BJ (cell line): ENCODE data around the gene AKR1C1. TPM values are rescaled to one million over a fixed set of nuclear protein-coding genes. Genes with fewer than 3 reads are reported as not detected.
"Not testable (repeated sequence)": the region's sequence is repeated elsewhere in the genome, so short reads cannot be mapped to it uniquely, and the experiment has no call there.

Source experiments
- CTCF ChIA-PET: fragments of 350-600 bp; formaldehyde crosslinking; extraction: SDS; loops from one replicate; lab custom pipeline; 2021; ENCODE audit warnings: antibody characterized with exemption, inconsistent platforms; lab: Yijun Ruan, JAX
- POLR2A ChIA-PET: fragments of 300-600 bp; sonication (Branson Sonifier 250); formaldehyde crosslinking; extraction: SDS; loops from one replicate; lab custom pipeline; 2021; ENCODE audit warnings: antibody characterized with exemption; lab: Charles Lee
- DNase-seq: peaks from one replicate; pipeline ENCODE4 v3.0.0-alpha.2; 2011; ENCODE audit warnings: low read depth
- H3K27me3 ChIP-seq: 2 replicates; pipeline ENCODE4 v1.6.0; 2011; ENCODE audit warnings: low read length; ENCODE audit not compliant: control insufficient read depth, insufficient read depth
- H3K36me3 ChIP-seq: 2 replicates; pipeline ENCODE4 v1.5.1; 2011; ENCODE audit warnings: low read length; ENCODE audit not compliant: control insufficient read depth, insufficient read depth
- H3K4me3 ChIP-seq: 2 replicates; pipeline ENCODE4 v1.5.1; 2011; ENCODE audit warnings: low read depth, mild to moderate bottlenecking, control low read depth, low read length
- polyA minus RNA-seq: library from RNA; depleted of rRNA, polyadenylated mRNA; stranded (reverse); fragments of >200 nt; gene quantifications from 2 replicates; pipeline ENCODE4 v1.2.3, GENCODE V29; 2011; rRNA and poly(A)+ RNA removed
- polyA plus RNA-seq: library from polyadenylated mRNA; depleted of rRNA; stranded (reverse); fragments of >200 nt; gene quantifications from 2 replicates; pipeline ENCODE4 v1.2.3, GENCODE V29; 2011; rRNA removed
- TF ChIP-seq, protein P1 (sequence below): IDR thresholded peaks from 2 replicates; pipeline ENCODE4 v1.5.1; 2011; ENCODE audit warnings: low read depth, mild to moderate bottlenecking, control low read depth, inconsistent platforms, low read length, moderate library complexity; ENCODE audit not compliant: insufficient read depth

Gene AKR1C1
- 4.0 and 4.2 TPM in 2 replicates for polyA plus RNA-seq
- 0.47 and 0.67 TPM in 2 replicates for polyA minus RNA-seq

DNA sequence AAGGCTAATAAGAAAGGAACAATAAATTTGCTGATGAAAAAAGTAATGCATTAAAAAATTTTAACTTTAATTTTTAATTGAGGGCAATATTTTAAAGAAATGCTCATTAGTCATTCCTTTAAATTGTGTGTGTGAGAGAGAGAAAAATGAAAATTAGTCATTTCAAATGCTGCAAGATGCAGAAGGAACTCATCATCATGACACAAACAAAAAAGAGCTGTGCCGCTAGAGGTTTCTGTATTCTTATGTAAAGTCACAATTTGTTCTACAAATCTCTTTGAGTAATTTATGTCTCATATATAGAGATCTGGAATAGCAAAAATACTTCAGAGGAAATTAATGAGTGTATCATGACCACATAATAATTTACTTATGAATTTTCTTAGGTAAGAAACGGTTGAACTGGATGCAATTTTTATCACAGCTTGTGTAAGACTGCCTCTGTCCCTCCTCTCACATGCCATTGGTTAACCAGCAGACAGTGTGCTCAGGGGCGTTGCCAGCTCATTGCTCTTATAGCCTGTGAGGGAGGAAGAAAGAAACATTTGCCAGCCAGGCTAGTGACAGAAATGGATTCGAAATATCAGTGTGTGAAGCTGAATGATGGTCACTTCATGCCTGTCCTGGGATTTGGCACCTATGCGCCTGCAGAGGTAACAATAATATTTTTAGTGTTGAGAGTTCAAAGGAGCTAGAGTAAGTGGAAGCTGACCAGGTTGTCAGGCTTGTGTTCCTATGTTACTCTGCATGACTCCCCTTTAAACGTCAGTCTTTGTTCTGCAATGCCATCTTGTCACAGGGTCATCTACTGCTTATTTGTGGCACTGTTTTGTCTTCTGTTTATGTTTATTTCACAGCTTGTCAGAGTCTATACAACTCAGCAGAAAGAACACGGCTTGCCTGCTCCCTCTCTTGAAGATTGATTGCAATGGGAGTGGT is at the start of gene AKR1C1:
Gene AKR1C1, plus strand, starts transcription at position 540 of the 939 bp plus-strand sequence. Its CDS starts 30 bp downstream, at position 570.
- POLR2A ChIA-PET = interaction anchor here (0.6 to 0.7 kb wide), 2 partner anchors 341 to 420 kb away, joined by 3 to 4 read pairs; no protein-coding TSS in a partner anchor
- H3K27me3 ChIP-seq, DNase-seq: not testable (repeated sequence)

DNA sequence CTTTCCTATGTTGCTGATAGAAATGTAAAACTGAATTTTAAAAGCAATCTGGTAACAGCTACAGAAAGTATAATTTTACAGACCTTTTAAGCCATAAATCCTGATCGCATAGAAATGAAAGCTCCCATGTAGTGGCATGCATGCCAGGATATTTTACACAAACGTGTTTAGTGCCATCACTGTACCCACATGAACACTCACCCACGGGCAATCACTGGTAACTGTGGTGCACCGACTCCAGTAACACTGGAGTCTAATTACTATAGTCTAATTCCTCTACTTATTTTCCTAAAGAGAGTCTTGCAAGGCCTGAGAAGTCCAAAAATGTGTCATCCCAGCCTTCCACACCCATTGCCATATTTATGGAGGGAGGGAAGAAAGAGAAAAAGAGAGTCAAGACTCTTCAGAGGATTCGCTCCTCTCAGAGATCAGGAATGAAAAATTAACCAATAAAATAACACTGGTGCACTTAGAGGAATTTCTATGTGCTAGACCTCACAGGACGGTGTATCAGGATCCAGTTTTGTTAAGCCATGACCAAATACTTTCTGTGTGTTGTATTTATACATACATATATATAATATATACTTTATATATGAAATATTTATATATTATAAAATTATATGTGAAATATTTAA is 48.9 kb upstream of the AKR1C1 start:
- ChIA-PET CTCF (no interaction called here), POLR2A (no interaction called here)
- TF ChIP-seq, protein P1, sequence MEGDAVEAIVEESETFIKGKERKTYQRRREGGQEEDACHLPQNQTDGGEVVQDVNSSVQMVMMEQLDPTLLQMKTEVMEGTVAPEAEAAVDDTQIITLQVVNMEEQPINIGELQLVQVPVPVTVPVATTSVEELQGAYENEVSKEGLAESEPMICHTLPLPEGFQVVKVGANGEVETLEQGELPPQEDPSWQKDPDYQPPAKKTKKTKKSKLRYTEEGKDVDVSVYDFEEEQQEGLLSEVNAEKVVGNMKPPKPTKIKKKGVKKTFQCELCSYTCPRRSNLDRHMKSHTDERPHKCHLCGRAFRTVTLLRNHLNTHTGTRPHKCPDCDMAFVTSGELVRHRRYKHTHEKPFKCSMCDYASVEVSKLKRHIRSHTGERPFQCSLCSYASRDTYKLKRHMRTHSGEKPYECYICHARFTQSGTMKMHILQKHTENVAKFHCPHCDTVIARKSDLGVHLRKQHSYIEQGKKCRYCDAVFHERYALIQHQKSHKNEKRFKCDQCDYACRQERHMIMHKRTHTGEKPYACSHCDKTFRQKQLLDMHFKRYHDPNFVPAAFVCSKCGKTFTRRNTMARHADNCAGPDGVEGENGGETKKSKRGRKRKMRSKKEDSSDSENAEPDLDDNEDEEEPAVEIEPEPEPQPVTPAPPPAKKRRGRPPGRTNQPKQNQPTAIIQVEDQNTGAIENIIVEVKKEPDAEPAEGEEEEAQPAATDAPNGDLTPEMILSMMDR = no peak
- H3K36me3 ChIP-seq = no peaks in the 10 kb centered on the region
- H3K4me3 ChIP-seq = no peak overlapping the region
- no peak for DNase-seq
- H3K27me3 ChIP-seq = no peaks in the 10 kb centered on the region

More for the DNA sequence above, at the start of gene AKR1C1:
- CTCF ChIA-PET = interaction anchor here (1.2 kb wide), 1 partner anchor 113 kb away, joined by 3 read pairs; no protein-coding TSS in a partner anchor
- H3K36me3 ChIP-seq = not testable (repeated sequence)
- H3K4me3 ChIP-seq = peak within 1 kb of the TSS; percentile 17

DNA sequence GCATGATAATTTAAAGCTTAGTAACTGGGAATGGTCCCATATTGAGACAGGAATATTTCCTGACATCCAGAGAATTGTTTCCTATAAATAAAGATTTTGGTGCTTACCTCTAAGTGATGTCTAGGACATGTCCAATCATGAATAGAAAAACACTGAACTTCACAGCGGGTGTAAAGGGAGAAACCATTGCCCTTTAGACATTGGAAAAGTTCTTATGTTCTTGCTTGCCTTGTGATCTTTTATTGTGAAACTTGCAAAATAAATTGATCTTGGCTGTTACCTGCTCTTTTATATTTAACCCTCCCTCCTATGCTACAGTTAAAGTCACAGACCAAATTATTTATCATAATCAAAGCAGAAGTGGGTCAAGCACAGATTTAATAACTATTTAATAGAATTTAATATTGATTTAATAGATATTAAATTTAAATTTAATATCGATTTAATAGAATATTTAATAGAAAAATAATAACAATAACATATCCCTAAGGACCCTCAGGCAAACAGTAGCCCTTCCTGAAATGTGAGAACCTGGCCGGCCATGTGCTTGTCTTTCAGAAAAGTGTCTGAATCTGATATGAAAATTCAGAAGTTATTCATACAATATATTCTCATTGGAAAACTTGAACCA is 47.0 kb upstream of the AKR1C1 start:
- Histone ChIP-seq H3K27me3 (no peaks in the 10 kb centered on the region), H3K4me3 (no peak overlapping the region), H3K36me3 (no peaks in the 10 kb centered on the region)
- TF ChIP-seq, protein P1 = no peak
- ChIA-PET CTCF (no interaction called here), POLR2A (no interaction called here)
- no peak for DNase-seq

DNA sequence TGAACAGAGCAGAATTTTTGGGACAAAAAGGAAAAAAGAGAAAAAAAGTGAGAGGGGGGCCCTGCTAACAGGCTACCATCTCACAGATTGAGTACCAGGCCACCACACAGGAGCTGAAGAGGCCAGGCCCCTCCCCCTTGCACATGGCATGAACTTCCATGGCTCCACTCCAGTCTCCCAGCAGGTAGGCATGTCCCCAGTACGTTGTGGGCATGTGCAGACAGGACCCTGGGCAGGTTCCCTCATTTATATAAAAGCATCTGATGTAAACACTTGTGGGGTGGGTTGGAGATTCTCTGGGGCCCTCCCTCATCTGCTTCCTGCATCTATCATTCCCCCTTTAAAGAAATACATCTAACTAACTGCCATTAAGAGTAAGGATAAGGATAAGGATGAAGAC is 45.0 kb upstream of the AKR1C1 start:
- Histone ChIP-seq H3K27me3 (no peaks in the 10 kb centered on the region), H3K36me3 (no peaks in the 10 kb centered on the region), H3K4me3 (no peak overlapping the region)
- DNase-seq = no peak
- CTCF ChIA-PET = no interaction called here
- POLR2A ChIA-PET = no interaction called here
- TF ChIP-seq, protein P1 = no peak

DNA sequence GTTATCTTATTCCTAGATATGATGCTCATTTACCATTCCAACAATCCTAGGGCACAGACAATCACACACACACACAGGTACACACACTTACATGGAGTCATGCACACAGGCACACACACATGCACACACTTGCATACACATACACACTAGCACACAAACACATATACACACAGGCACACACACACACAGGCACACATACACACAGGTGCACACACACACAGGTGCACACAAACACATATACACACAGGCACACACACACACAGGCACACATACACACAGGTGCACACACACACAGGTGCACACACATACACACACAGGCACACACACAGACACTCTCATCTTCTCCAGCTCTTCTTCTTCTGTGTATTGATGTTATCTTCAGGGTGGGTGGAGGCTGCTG is 38.7 kb upstream of the AKR1C1 start:
- DNase-seq, CTCF ChIA-PET, H3K36me3 ChIP-seq, H3K27me3 ChIP-seq, POLR2A ChIA-PET, H3K4me3 ChIP-seq: not testable (repeated sequence)

DNA sequence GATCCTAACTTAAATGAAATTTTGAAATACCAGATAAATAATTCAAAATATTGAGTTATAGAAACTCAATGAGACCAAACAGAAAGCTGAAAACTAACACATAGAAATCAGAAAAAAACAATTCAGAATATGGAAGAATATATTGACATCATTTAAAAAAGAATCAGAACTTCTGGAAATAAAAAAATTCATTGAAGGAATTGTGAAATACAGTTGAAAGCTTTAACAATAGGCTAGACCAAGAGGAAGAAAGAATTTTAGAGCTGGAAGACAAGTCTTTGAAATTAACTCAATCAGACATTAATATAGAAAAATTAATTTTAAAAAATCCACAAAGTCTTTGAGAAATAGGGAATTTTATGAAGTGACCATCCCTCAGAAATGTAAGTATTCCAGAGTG is 36.8 kb upstream of the AKR1C1 start:
- no peaks in the 10 kb centered on the region for H3K27me3 ChIP-seq
- H3K4me3 ChIP-seq = no peak overlapping the region
- DNase-seq = no peak
- no peaks in the 10 kb centered on the region for H3K36me3 ChIP-seq
- TF ChIP-seq, protein P1 = no peak
- ChIA-PET CTCF (no interaction called here), POLR2A (no interaction called here)
